ENCODE measurements around the gene HSCB. TPM values are rescaled to one million over a fixed set of nuclear protein-coding genes. Genes with fewer than 3 reads are reported as not detected.

Gene HSCB
- total and polyA plus RNA-seq, 12 donors, result 7.1 to 16.8 (median 9.0) TPM

GRCh38 chr22:28773461-28773867 is 31.6 kb downstream of the HSCB start:
- WGBS, 2 donors, result 4 to 8% methylated on average over 10 of the region's 10 CpGs
- intact Hi-C loops (cut with DNase I), result loop anchor here in 2 of 10 donors (2.0 kb wide), 1 partner anchor 31 kb away; the partner anchor contains the start of gene HSCB (in 2 of the 2)
- Histone ChIP-seq H3K27ac (peak overlapping the region in 9 of 10 donors; percentile 96 to 99 (median 97)), H3K9me3 (peaks cover 0 to 8% (median 0%) of the 10 kb centered on the region in 11 donors), H3K4me3 (peak overlapping the region; percentile 65 to 88 (median 78)), H3K4me1 (peaks cover 5 to 50% (median 33%) of the 10 kb centered on the region in 9 donors), H3K36me3 (peaks cover 0 to 42% (median 4%) of the 10 kb centered on the region in 9 donors), H3K27me3 (no peaks in the 10 kb centered on the region)
- no peak for DNase-seq
- peak in 1 of 8 donors; percentile 2 for ATAC-seq
- no peak for TF ChIP-seq CTCF (IDR thresholded peaks at IDR 0.05)

GRCh38 chr22:28774378-28774777 is 32.5 kb downstream of the HSCB start:
- no peak for ATAC-seq

GRCh38 chr22:28779833-28780232 is 38.0 kb downstream of the HSCB start:
- H3K27ac ChIP-seq, result no peak overlapping the region
- intact Hi-C loops (cut with DNase I), result no loop called here
- ATAC-seq, result peak in 1 of 8 donors; percentile 33

More at GRCh38 chr22:28774378-28774777, 32.5 kb downstream of the HSCB start:
- H3K4me1 ChIP-seq, result peaks cover 7 to 58% (median 42%) of the 10 kb centered on the region in 9 donors
- no peak for DNase-seq
- TF ChIP-seq CTCF (IDR thresholded peaks at IDR 0.05), result no peak
- no peaks in the 10 kb centered on the region for H3K27me3 ChIP-seq
- no peak overlapping the region for H3K27ac ChIP-seq
- peak overlapping the region in 2 of 10 donors; percentile 74 to 79 for H3K4me3 ChIP-seq
- H3K9me3 ChIP-seq, result peaks cover 0 to 2% (median 0%) of the 10 kb centered on the region in 11 donors
- 83 to 86% methylated on average over 1 of the region's 1 CpG for WGBS, 2 donors
- peaks cover 0 to 49% (median 4%) of the 10 kb centered on the region in 9 donors for H3K36me3 ChIP-seq
- intact Hi-C loops (cut with DNase I), result no loop called here

GRCh38 chr22:28780296-28780695 is 38.5 kb downstream of the HSCB start:
- DNase-seq (no peak), ATAC-seq (no peak)
- Histone ChIP-seq H3K9me3 (no peaks in the 10 kb centered on the region), H3K4me1 (peaks cover 0 to 36% (median 28%) of the 10 kb centered on the region in 9 donors), H3K27ac (no peak overlapping the region), H3K36me3 (peaks cover 0 to 93% (median 30%) of the 10 kb centered on the region in 9 donors), H3K4me3 (no peak overlapping the region), H3K27me3 (no peaks in the 10 kb centered on the region)
- TF ChIP-seq CTCF (IDR thresholded peaks at IDR 0.05), result no peak
- 95 to 96% methylated on average over 1 of the region's 1 CpG for WGBS, 2 donors
- intact Hi-C loops (cut with DNase I), result no loop called here

More at GRCh38 chr22:28779833-28780232, 38.0 kb downstream of the HSCB start:
- no peak for TF ChIP-seq CTCF (IDR thresholded peaks at IDR 0.05)
- Histone ChIP-seq H3K4me3 (no peak overlapping the region), H3K9me3 (no peaks in the 10 kb centered on the region), H3K36me3 (peaks cover 0 to 93% (median 26%) of the 10 kb centered on the region in 9 donors), H3K27me3 (no peaks in the 10 kb centered on the region), H3K4me1 (peaks cover 0 to 41% (median 33%) of the 10 kb centered on the region in 9 donors)
- DNase-seq, result no peak
- WGBS, 2 donors, result 69 to 71% methylated on average over 5 of the region's 5 CpGs

All from heart right ventricle (tissue), 16 donors.